ENCODE measurements around the gene SLC7A6.

DNA sequence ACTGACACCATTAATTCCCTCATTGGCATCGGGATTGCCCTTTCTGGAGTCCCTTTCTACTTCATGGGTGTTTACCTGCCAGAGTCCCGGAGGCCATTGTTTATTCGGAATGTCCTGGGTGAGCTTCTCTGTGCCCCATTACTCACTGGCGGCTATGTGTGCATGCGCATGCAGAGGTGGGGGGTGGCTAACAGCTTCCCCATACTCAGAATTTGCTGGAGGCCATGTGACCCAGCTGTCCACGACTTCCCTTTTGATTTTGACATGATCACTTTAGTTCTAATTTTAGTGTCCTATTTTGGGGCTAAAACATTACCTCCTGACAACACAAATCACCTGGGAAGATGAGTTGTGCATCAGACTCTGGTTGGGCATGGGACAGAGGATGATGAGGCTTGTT, 32.4 kb downstream of the SLC7A6 start:
- TF ChIP-seq CTCF (IDR thresholded peaks at IDR 0.05) (no peak), POLR2A (IDR thresholded peaks at IDR 0.05; ENCODE audit: low read length) (no peak), CBX8 (IDR thresholded peaks at IDR 0.05) (no peak)
- TF ChIP-seq, protein P1, sequence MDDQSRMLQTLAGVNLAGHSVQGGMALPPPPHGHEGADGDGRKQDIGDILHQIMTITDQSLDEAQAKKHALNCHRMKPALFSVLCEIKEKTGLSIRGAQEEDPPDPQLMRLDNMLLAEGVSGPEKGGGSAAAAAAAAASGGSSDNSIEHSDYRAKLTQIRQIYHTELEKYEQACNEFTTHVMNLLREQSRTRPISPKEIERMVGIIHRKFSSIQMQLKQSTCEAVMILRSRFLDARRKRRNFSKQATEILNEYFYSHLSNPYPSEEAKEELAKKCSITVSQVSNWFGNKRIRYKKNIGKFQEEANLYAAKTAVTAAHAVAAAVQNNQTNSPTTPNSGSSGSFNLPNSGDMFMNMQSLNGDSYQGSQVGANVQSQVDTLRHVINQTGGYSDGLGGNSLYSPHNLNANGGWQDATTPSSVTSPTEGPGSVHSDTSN (IDR thresholded peaks at IDR 0.05), result no peak
